Activated CD4-positive, alpha-beta T cell treated with anti-CD3 and anti-CD28 coated beads, Interleukin-2, Interleukin-6, amounts not matched to agents 100 ng/mL and 50 ng/mL, durations not matched to agents 16 hours and 8 hours (primary cell): Measurements from ENCODE around the gene AZIN2.

Experiments used
- DNase-seq: peaks from one replicate; pipeline ENCODE4 v3.0.0-alpha.2; 2020

Gene AZIN2

DNA sequence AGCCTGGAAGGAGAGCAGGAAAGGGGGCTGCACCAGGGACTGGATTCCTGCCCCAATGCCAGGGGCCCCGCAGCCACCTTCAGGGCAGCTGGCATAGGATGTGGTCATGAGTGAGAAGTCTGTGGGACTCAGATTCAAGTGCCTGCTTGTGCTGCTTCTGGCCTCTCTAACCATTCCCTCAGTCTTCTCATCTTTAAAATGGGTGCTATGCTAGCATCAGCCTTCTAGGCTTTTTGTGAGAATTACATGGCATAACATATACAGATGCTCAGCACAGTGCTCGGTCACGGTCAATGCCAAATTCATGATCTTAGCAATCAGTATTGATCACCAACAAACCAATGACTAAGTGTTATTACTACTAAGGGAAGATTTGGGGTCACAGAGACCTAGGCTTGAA lies 77.4 kb downstream of the AZIN2 start:
- DNase-seq, result no peak

DNA sequence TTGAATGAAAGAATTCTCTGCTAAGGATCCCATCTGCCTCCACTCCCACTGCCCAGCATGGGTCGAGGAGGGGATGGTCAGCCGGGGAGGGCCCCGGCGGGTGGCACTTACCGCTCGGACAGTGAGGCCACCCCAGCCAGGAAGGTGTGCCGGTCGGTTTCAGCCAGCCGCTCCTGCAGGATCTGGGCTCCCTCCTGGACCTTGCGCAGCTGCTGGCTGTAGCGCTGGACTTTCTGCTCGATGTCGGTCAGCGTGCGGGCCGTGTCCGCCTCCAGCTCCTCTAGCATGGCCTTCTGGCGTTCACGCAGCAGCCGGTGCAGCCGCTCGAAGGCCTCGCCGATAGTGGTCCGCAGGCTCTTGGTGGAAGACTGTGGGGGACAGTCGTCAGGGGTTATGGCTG lies 78.6 kb downstream of the AZIN2 start:
- DNase-seq, result no peak

DNA sequence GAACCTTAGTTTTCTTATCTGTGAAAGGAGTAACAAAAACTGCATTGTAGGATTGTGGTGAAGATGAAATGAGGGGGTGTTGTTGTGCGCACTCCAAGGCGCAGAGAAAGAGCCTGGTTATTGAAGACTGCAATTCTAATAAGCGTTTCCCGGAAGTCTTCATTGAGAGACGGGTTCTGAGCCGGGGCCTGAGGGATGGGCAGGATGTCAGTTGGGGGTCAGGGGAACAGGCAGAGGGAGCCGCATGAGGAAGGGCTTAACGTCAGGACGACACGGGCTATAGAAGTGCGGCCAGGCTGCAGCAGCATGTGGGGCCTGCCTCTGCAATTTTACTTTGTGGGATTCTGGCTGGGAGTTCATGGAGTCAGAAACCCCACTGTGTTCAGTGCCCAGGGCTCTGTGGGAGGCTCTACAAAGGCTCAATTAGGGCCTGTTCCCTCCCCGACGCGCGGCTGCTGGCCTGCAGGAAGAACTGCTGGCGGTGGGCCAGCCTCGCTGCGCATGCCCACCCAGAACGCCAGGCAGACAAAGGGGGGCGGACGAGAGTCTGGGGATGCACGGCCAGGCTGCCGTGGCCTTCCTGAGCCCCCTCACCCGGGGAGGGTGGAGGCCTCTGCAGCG lies 80.2 kb downstream of the AZIN2 start:
- DNase-seq, result no peak

DNA sequence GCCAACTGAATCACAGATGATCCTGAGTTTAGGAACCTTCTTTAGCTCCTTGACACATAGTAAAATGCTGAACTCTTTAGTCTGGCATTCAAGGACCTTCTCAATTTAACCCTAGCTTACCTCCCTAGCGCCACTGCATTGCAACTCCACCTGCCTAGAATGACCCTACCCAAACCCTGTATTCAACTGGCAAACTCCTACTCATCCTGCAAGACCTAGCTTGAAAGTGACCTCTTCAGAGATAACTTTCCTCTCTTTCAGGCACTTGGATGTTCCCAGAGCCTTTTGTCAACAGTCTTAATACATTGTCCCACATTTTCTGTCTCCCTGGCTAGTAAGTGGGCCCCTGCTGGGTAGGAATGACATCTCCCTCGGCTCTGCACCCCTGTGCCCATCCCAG lies 81.2 kb downstream of the AZIN2 start:
- no peak for DNase-seq

DNA sequence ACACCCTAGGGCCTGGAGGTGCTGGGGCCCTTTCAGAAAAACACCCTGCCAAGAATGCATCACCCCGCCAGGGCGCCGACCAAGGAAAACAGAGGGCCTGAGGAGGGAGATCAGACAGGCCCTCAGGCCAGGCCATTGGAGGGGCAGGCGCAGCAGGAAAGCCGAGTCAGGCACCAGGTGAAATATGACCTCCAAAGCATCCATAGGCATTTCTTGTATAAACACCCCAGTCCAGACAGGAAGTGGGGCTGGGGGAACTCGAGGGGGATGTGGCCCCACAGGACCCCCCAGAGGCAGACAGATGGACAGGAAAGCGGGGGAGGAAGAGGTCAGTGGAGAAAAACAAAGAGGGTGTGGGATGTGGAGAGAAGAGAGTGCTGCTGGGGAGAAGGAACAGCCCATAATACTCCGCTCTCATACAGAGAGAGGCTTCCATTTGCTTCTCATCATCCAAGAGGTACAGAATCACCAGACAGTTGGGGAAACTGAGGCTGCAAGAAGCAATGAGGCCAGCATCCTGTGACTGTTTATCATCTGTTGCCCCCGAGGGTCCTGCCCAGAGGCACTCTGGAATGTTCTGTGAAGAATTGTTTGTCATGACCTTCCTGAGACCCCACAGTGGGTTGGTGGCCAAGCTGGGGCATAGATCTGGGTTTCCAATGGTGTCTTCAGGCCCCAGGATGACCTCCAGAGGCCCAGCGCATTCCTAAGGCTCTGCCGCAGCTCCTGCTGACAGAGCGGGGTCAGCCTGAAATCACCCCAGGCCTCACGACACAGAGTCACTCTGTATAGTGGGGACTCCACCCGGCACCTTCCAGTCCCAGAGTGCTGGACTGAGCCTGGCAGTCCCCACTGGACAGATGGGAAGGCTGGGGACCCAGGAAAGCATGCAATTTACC lies 82.9 kb downstream of the AZIN2 start:
- no peak for DNase-seq

DNA sequence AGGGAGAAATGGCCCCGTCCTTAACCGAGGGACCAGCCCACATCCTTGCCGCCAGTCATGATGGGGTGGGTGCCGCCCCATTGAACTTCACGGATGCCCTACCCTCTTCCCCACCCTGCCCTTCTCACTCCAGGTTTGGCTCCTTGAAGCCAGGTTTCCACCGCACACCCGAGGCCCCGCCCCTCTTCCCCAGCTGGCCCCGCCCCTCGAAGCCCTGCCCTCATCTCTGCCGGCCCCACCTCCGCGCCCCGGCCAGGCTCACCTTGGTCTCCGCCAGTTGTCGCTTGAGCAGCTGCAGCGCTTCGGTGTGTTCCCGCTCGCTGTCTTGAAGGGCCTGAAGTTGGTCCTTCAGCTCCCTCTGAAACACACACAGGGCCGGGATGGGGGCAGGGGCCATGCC lies 84.3 kb downstream of the AZIN2 start:
- no peak for DNase-seq

DNA sequence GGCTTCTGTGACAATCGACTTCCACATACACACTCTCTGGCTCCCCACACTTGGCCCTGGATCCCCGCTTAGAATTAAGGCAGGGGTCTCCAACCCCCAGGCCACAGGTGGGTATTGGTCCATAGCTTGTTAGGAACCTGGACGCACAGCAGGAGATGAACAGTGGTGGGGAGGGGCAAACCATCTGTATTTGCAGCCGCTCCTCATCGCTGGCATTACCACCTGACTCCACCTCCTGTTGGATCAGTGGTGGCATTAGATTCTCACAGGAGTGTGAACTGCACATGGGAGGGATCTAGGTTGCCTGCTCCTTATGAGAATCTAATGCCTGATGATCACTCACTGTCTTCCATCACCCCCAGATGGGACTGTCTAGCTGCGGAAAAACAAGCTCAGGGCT lies 84.9 kb downstream of the AZIN2 start:
- no peak for DNase-seq

DNA sequence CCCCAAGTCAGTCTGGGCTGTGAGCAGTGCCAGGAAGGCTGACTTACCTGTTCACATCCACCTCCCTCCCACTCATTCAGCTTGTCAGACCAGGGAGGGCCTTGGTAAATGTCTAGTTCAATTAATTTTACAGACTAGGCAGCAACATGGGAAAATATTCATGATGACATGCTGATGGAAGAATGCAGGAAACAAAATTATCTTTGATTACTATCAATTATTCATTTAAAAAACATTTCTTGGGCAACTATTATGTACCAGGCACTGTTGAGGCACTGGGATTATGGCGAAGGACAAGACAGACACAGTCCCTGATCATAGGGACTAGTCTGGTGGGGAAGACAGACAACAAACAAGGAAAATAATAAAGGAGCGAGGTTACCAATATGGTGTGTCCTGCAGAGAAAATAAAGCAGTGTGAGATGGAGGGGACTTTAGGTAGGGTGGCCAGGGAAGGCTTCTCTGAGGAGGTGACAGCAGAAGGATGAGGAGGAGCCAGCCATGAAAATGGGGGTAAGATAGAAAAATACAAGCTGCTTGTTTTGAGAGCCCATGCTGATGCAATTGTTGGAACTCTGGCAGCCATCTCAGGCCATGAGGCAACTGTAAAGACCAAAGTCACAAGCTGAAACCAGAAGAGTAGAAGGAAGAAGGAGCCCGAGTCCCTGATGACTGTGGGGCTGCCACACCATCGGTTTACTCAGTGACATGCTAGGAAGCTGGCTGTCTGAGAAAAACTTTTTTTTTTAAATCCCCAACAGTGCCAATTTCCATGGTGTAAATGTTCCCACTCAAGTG lies 86.9 kb downstream of the AZIN2 start:
- no peak for DNase-seq

DNA sequence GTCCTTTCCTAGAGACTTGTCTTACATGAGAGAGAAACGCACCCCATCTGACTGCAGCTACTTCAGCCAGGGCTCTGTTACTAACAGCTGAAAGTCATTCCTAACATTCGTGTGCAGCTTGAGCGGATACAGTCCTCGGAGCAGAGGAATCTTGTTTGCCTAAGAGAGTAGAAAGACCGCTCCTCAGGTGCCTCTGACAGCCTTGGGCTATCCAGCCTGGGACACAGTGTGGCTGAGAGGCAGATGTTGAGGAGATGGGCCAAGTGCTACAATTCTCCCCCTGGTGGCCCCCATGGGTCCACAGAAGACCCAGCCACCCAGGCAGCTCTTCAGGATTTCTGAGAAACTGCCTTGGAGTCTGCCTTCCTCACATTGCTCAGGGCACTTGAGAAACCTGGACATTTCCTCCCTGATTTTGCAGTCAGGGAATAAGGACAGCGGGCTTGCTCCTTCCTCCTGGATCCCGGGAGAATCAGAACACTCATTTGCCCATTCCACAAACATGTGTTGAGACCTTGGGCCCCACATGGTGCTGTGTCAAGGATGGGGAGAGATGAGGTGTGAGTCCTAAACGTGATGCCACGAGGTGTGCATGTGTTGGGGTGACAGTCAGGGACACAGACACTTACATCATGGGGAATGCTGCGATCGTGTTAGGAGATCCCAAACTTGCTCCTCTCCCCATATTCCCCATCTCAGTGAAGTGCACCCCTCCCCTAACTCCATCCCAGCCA lies 87.8 kb downstream of the AZIN2 start:
- no peak for DNase-seq

DNA sequence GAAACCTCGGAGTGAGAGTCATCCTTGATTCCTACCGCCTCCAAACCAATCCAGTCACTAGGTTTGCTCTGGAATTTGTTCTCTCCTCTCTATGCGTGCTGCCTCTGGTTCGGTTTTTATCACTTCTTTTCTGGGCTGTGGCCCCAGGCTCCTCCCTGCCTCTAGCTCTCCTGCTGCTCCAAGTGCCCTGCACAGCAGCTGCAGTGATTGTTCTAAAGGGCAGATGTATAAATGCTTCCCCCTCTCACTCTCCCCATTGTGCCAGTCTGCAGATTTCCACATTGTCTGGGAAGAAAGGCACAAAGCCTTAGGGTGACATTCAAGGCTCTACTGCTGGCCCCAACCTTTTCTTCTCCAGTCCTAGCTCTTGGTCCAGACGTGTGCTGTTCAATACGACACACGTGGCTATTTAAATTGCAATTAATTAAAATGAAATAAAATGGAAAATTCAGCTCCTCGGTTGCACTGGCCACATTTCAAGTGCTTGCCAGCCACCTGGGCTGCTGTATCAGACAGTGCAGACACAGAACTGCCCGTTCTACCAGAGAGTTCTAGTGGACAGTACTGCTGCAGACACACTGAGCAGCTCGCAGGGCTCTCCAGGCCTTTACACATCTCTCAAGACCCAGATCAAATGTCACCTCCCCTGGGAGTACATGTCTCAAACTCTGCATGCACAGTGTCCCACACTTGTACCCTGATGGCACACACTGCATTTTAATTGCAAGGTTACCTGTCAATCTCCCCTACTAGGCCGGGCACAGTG lies 88.5 kb downstream of the AZIN2 start:
- no peak for DNase-seq
